Liver (tissue), 3 donors: ENCODE measurements around the gene CUL1.

Experiments
- CTCF ChIP-seq: fragments of 150-350 bp; IDR thresholded peaks from 2 replicates; pipeline ENCODE4 v1.5.1; 2017; ENCODE audit warnings: improper control_type of control experiment, low read depth, low read length; ENCODE audit not compliant: missing input control
- TAF1 ChIP-seq: conservative IDR thresholded peaks from 2 replicates; pipeline ENCODE4 v1.6.1; 2016; ENCODE audit warnings: antibody characterized with exemption, mild to moderate bottlenecking
- donor health status: healthy.
- donor health status: healthy.

- TF ChIP-seq CTCF = no peak
- TF ChIP-seq TAF1 = no peak
These were observed 21.8 kb downstream of the CUL1 start for GRCh38 chr7:148720472-148720871.
